ENCODE measurements around the gene DOCK1.
"Not testable (repeated sequence)": the region's sequence is repeated elsewhere in the genome, so short reads cannot be mapped to it uniquely, and the experiment has no call there.

The DOCK1 gene

GRCh38 chr10:127292888-127293287 lies 387.7 kb downstream of the DOCK1 start:
- H3K79me2 ChIP-seq (ENCODE audit: control insufficient read depth, insufficient read depth, low read length), result no peaks in the 10 kb centered on the region
- H3K79me1 ChIP-seq (ENCODE audit: low read length), result no peaks in the 10 kb centered on the region
- no peak overlapping the region for H4K5ac ChIP-seq (ENCODE audit: low read length)
- H4K8ac ChIP-seq (ENCODE audit: low read depth, low read length), result no peak overlapping the region
- no peak overlapping the region for H2BK15ac ChIP-seq (replicated peaks; ENCODE audit: low read depth)
- H2BK5ac ChIP-seq (ENCODE audit: low read length), result no peak overlapping the region
- no peak overlapping the region for H3K18ac ChIP-seq (ENCODE audit: low read length)
- DNase-seq, result no peak
- no peak overlapping the region for H2BK120ac ChIP-seq (ENCODE audit: low read depth, low read length)
- H3K4me2 ChIP-seq (ENCODE audit: low read length), result no peak overlapping the region
- H2AK5ac ChIP-seq (ENCODE audit: low read length), result no peak overlapping the region
- no peak overlapping the region for H3K23ac ChIP-seq (ENCODE audit: low read length)
- H3K4ac ChIP-seq (ENCODE audit: low read depth, low read length), result no peak overlapping the region
- H3K27ac ChIP-seq (ENCODE audit: low read depth, low read length), result no peak overlapping the region
- H3K9ac ChIP-seq (ENCODE audit: low read length), result no peak overlapping the region
- H3K36me3 ChIP-seq (ENCODE audit: control insufficient read depth, insufficient read depth, low read length), result no peaks in the 10 kb centered on the region
- H3K27me3 ChIP-seq (ENCODE audit: insufficient read depth, low read length, poor library complexity), result no peaks in the 10 kb centered on the region
- H3K56ac ChIP-seq (ENCODE audit: low read length), result no peak overlapping the region
- WGBS (ENCODE audit: extremely low coverage, insufficient coverage, low lambda C conversion rate), result no CpG with 5 or more reads among the region's 4 CpGs
- H3K4me1 ChIP-seq (ENCODE audit: control insufficient read depth, low read depth, low read length), result no peaks in the 10 kb centered on the region
- no peak overlapping the region for H3K4me3 ChIP-seq (ENCODE audit: low read length)

GRCh38 chr10:127293640-127294039 lies 388.4 kb downstream of the DOCK1 start:
- WGBS (ENCODE audit: extremely low coverage, insufficient coverage, low lambda C conversion rate), result no CpG with 5 or more reads among the region's 8 CpGs
- H3K27me3 ChIP-seq (ENCODE audit: insufficient read depth, low read length, poor library complexity), result no peaks in the 10 kb centered on the region
- H2AK5ac ChIP-seq (ENCODE audit: low read length), result no peak overlapping the region
- H4K5ac ChIP-seq (ENCODE audit: low read length), result no peak overlapping the region
- H3K4me1 ChIP-seq (ENCODE audit: control insufficient read depth, low read depth, low read length), result no peaks in the 10 kb centered on the region
- H3K4me3 ChIP-seq (ENCODE audit: low read length), result no peak overlapping the region
- no peak overlapping the region for H3K27ac ChIP-seq (ENCODE audit: low read depth, low read length)
- no peak overlapping the region for H3K9ac ChIP-seq (ENCODE audit: low read length)
- no peak overlapping the region for H2BK5ac ChIP-seq (ENCODE audit: low read length)
- no peak overlapping the region for H3K18ac ChIP-seq (ENCODE audit: low read length)
- no peak overlapping the region for H3K4ac ChIP-seq (ENCODE audit: low read depth, low read length)
- no peaks in the 10 kb centered on the region for H3K79me2 ChIP-seq (ENCODE audit: control insufficient read depth, insufficient read depth, low read length)
- H3K79me1 ChIP-seq (ENCODE audit: low read length), result no peaks in the 10 kb centered on the region
- no peak overlapping the region for H3K56ac ChIP-seq (ENCODE audit: low read length)
- H3K4me2 ChIP-seq (ENCODE audit: low read length), result no peak overlapping the region
- H4K8ac ChIP-seq (ENCODE audit: low read depth, low read length), result no peak overlapping the region
- H3K23ac ChIP-seq (ENCODE audit: low read length), result no peak overlapping the region
- H2BK120ac ChIP-seq (ENCODE audit: low read depth, low read length), result no peak overlapping the region
- no peak for DNase-seq
- no peak overlapping the region for H2BK15ac ChIP-seq (replicated peaks; ENCODE audit: low read depth)
- no peaks in the 10 kb centered on the region for H3K36me3 ChIP-seq (ENCODE audit: control insufficient read depth, insufficient read depth, low read length)

- no peak overlapping the region for H4K8ac ChIP-seq (ENCODE audit: low read depth, low read length)
- no peak for DNase-seq
- no peak overlapping the region for H3K27ac ChIP-seq (ENCODE audit: low read depth, low read length)
Observed at GRCh38 chr10:127296696-127297095, 391.5 kb downstream of the DOCK1 start.

GRCh38 chr10:127298381-127298780 lies 393.2 kb downstream of the DOCK1 start:
- no peaks in the 10 kb centered on the region for H3K4me1 ChIP-seq (ENCODE audit: control insufficient read depth, low read depth, low read length)
- no peak overlapping the region for H3K4me2 ChIP-seq (ENCODE audit: low read length)
- H3K23ac ChIP-seq (ENCODE audit: low read length), result no peak overlapping the region
- no peak overlapping the region for H3K18ac ChIP-seq (ENCODE audit: low read length)
- no peaks in the 10 kb centered on the region for H3K79me2 ChIP-seq (ENCODE audit: control insufficient read depth, insufficient read depth, low read length)
- WGBS (ENCODE audit: extremely low coverage, insufficient coverage, low lambda C conversion rate), result no CpG with 5 or more reads among the region's 4 CpGs
- H3K56ac ChIP-seq (ENCODE audit: low read length), result no peak overlapping the region
- H3K9ac ChIP-seq (ENCODE audit: low read length), result no peak overlapping the region
- no peak overlapping the region for H2BK120ac ChIP-seq (ENCODE audit: low read depth, low read length)
- H2BK5ac ChIP-seq (ENCODE audit: low read length), result no peak overlapping the region
- H4K8ac ChIP-seq (ENCODE audit: low read depth, low read length), result no peak overlapping the region
- H3K79me1 ChIP-seq (ENCODE audit: low read length), result no peaks in the 10 kb centered on the region
- H3K36me3 ChIP-seq (ENCODE audit: control insufficient read depth, insufficient read depth, low read length), result no peaks in the 10 kb centered on the region
- H3K27me3 ChIP-seq (ENCODE audit: insufficient read depth, low read length, poor library complexity), result no peaks in the 10 kb centered on the region
- DNase-seq, result no peak
- no peak overlapping the region for H2BK15ac ChIP-seq (replicated peaks; ENCODE audit: low read depth)
- H2AK5ac ChIP-seq (ENCODE audit: low read length), result no peak overlapping the region
- no peak overlapping the region for H3K27ac ChIP-seq (ENCODE audit: low read depth, low read length)
- no peak overlapping the region for H3K4me3 ChIP-seq (ENCODE audit: low read length)
- H3K4ac ChIP-seq (ENCODE audit: low read depth, low read length), result no peak overlapping the region
- H4K5ac ChIP-seq (ENCODE audit: low read length), result no peak overlapping the region

More at GRCh38 chr10:127296696-127297095, 391.5 kb downstream of the DOCK1 start:
- H2AK5ac ChIP-seq (ENCODE audit: low read length), result no peak overlapping the region
- H3K4me3 ChIP-seq (ENCODE audit: low read length), result no peak overlapping the region
- H2BK5ac ChIP-seq (ENCODE audit: low read length), result no peak overlapping the region
- no peak overlapping the region for H3K4me2 ChIP-seq (ENCODE audit: low read length)
- no peaks in the 10 kb centered on the region for H3K4me1 ChIP-seq (ENCODE audit: control insufficient read depth, low read depth, low read length)
- H3K56ac ChIP-seq (ENCODE audit: low read length), result no peak overlapping the region
- H3K36me3 ChIP-seq (ENCODE audit: control insufficient read depth, insufficient read depth, low read length), result no peaks in the 10 kb centered on the region
- H3K23ac ChIP-seq (ENCODE audit: low read length), result no peak overlapping the region
- H3K4ac ChIP-seq (ENCODE audit: low read depth, low read length), result no peak overlapping the region
- H3K9ac ChIP-seq (ENCODE audit: low read length), result no peak overlapping the region
- no peaks in the 10 kb centered on the region for H3K79me1 ChIP-seq (ENCODE audit: low read length)
- no peak overlapping the region for H3K18ac ChIP-seq (ENCODE audit: low read length)
- no peak overlapping the region for H4K5ac ChIP-seq (ENCODE audit: low read length)
- H3K79me2 ChIP-seq (ENCODE audit: control insufficient read depth, insufficient read depth, low read length), result no peaks in the 10 kb centered on the region
- no CpG with 5 or more reads among the region's 6 CpGs for WGBS (ENCODE audit: extremely low coverage, insufficient coverage, low lambda C conversion rate)
- no peaks in the 10 kb centered on the region for H3K27me3 ChIP-seq (ENCODE audit: insufficient read depth, low read length, poor library complexity)
- H2BK15ac ChIP-seq (replicated peaks; ENCODE audit: low read depth), result no peak overlapping the region
- no peak overlapping the region for H2BK120ac ChIP-seq (ENCODE audit: low read depth, low read length)

GRCh38 chr10:127299192-127299591 lies 394.0 kb downstream of the DOCK1 start:
- H3K36me3 ChIP-seq (ENCODE audit: control insufficient read depth, insufficient read depth, low read length); H3K4me1 ChIP-seq (ENCODE audit: control insufficient read depth, low read depth, low read length); H2BK120ac ChIP-seq (ENCODE audit: low read depth, low read length); H4K5ac ChIP-seq (ENCODE audit: low read length); DNase-seq; H3K18ac ChIP-seq (ENCODE audit: low read length); H3K27ac ChIP-seq (ENCODE audit: low read depth, low read length); H3K56ac ChIP-seq (ENCODE audit: low read length); H3K79me1 ChIP-seq (ENCODE audit: low read length); H3K4ac ChIP-seq (ENCODE audit: low read depth, low read length); H3K4me3 ChIP-seq (ENCODE audit: low read length); H3K4me2 ChIP-seq (ENCODE audit: low read length); H2BK5ac ChIP-seq (ENCODE audit: low read length); H2BK15ac ChIP-seq (replicated peaks; ENCODE audit: low read depth); H3K27me3 ChIP-seq (ENCODE audit: insufficient read depth, low read length, poor library complexity); H3K23ac ChIP-seq (ENCODE audit: low read length); H4K8ac ChIP-seq (ENCODE audit: low read depth, low read length); H2AK5ac ChIP-seq (ENCODE audit: low read length); H3K9ac ChIP-seq (ENCODE audit: low read length); H3K79me2 ChIP-seq (ENCODE audit: control insufficient read depth, insufficient read depth, low read length): not testable (repeated sequence)
- WGBS (ENCODE audit: extremely low coverage, insufficient coverage, low lambda C conversion rate), result no CpG with 5 or more reads among the region's 11 CpGs

- no peak overlapping the region for H3K18ac ChIP-seq (ENCODE audit: low read length)
- no peaks in the 10 kb centered on the region for H3K79me1 ChIP-seq (ENCODE audit: low read length)
- H3K23ac ChIP-seq (ENCODE audit: low read length), result no peak overlapping the region
- no peaks in the 10 kb centered on the region for H3K36me3 ChIP-seq (ENCODE audit: control insufficient read depth, insufficient read depth, low read length)
- no peaks in the 10 kb centered on the region for H3K4me1 ChIP-seq (ENCODE audit: control insufficient read depth, low read depth, low read length)
- no peak overlapping the region for H3K56ac ChIP-seq (ENCODE audit: low read length)
- no peak overlapping the region for H3K4me3 ChIP-seq (ENCODE audit: low read length)
- no peaks in the 10 kb centered on the region for H3K27me3 ChIP-seq (ENCODE audit: insufficient read depth, low read length, poor library complexity)
- no peak overlapping the region for H3K27ac ChIP-seq (ENCODE audit: low read depth, low read length)
- no peak overlapping the region for H2BK5ac ChIP-seq (ENCODE audit: low read length)
- H2BK120ac ChIP-seq (ENCODE audit: low read depth, low read length), result no peak overlapping the region
- WGBS (ENCODE audit: extremely low coverage, insufficient coverage, low lambda C conversion rate), result no CpG with 5 or more reads among the region's 13 CpGs
- no peaks in the 10 kb centered on the region for H3K79me2 ChIP-seq (ENCODE audit: control insufficient read depth, insufficient read depth, low read length)
- H2BK15ac ChIP-seq (replicated peaks; ENCODE audit: low read depth), result no peak overlapping the region
- no peak overlapping the region for H3K4ac ChIP-seq (ENCODE audit: low read depth, low read length)
- H3K4me2 ChIP-seq (ENCODE audit: low read length), result no peak overlapping the region
- no peak for DNase-seq
- no peak overlapping the region for H4K8ac ChIP-seq (ENCODE audit: low read depth, low read length)
- no peak overlapping the region for H4K5ac ChIP-seq (ENCODE audit: low read length)
- no peak overlapping the region for H3K9ac ChIP-seq (ENCODE audit: low read length)
- no peak overlapping the region for H2AK5ac ChIP-seq (ENCODE audit: low read length)
Observed at GRCh38 chr10:127299956-127300689, 394.9 kb downstream of the DOCK1 start.

All from mesendoderm (in vitro differentiated cells).